D721Med (cell line): ENCODE results near the gene SEC14L5.

Source experiments
- DNase-seq: peaks from one replicate; pipeline ENCODE4 v3.0.0; 2011; ENCODE audit warnings: low spot score; ENCODE audit not compliant: insufficient read length
- FAIRE-seq: peaks from 2 replicates; lab custom pipeline; 2011; peaks lifted over from hg19 to GRCh38; lab: Jason Lieb, UNC
- TF ChIP-seq, protein P1 (sequence below): IDR thresholded peaks from 2 replicates; pipeline ENCODE4 v1.5.1; 2012; ENCODE audit warnings: mild to moderate bottlenecking, control low read depth; ENCODE audit not compliant: insufficient read depth; ENCODE audit errors: missing control alignments

The SEC14L5 gene

DNA sequence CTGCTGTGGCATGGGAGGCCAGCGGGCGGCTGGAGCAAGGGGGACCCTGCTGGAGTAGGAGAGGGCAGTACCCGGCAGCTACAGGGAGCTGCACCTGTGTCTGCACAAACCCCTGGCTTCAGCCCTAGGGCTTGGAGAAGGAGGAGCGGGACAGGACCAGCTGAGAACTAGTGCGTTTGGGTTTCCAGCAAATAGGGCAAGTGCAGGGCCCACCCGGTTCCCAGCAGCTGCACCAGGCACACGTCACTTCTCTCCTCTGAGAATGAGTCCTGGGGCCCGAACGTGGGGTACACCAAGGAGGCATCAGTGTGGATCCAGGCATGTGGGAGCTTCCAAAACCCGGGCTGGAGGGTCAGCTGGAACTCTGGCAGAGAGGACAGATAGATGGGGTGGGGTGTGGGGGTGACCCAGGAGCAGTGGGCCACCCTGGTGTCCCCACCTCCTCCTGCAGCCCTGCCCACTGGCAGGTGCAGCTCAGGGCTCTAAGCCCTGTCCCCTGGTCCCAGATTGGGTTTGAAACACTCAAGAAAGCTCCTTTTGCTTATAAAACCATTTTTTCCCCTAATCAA, 102.0 kb downstream of the SEC14L5 start:
- TF ChIP-seq, protein P1, sequence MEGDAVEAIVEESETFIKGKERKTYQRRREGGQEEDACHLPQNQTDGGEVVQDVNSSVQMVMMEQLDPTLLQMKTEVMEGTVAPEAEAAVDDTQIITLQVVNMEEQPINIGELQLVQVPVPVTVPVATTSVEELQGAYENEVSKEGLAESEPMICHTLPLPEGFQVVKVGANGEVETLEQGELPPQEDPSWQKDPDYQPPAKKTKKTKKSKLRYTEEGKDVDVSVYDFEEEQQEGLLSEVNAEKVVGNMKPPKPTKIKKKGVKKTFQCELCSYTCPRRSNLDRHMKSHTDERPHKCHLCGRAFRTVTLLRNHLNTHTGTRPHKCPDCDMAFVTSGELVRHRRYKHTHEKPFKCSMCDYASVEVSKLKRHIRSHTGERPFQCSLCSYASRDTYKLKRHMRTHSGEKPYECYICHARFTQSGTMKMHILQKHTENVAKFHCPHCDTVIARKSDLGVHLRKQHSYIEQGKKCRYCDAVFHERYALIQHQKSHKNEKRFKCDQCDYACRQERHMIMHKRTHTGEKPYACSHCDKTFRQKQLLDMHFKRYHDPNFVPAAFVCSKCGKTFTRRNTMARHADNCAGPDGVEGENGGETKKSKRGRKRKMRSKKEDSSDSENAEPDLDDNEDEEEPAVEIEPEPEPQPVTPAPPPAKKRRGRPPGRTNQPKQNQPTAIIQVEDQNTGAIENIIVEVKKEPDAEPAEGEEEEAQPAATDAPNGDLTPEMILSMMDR = no peak
- no peak for DNase-seq
- no peak for FAIRE-seq

DNA sequence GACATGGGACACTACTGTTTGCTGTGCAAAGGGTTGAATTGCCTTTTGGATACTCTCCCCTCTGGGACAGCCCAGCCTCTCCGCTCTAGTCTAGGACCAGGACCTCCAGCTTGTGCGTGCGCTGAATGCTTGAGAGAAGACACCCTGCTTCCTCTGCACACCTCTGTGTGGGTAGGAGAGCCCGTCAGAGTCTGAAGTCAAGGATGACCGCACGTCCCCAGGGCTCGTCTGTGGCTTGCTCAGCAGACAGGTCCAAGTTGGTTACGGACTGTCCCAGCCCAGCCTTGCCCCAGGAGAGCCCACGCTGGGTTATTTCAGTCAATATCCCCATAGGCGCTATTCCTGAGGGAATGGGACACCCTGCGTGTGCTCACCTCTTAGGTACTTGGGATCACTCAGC, 103.9 kb downstream of the SEC14L5 start:
- DNase-seq (no peak), FAIRE-seq (no peak)
- TF ChIP-seq, protein P1 = no peak

DNA sequence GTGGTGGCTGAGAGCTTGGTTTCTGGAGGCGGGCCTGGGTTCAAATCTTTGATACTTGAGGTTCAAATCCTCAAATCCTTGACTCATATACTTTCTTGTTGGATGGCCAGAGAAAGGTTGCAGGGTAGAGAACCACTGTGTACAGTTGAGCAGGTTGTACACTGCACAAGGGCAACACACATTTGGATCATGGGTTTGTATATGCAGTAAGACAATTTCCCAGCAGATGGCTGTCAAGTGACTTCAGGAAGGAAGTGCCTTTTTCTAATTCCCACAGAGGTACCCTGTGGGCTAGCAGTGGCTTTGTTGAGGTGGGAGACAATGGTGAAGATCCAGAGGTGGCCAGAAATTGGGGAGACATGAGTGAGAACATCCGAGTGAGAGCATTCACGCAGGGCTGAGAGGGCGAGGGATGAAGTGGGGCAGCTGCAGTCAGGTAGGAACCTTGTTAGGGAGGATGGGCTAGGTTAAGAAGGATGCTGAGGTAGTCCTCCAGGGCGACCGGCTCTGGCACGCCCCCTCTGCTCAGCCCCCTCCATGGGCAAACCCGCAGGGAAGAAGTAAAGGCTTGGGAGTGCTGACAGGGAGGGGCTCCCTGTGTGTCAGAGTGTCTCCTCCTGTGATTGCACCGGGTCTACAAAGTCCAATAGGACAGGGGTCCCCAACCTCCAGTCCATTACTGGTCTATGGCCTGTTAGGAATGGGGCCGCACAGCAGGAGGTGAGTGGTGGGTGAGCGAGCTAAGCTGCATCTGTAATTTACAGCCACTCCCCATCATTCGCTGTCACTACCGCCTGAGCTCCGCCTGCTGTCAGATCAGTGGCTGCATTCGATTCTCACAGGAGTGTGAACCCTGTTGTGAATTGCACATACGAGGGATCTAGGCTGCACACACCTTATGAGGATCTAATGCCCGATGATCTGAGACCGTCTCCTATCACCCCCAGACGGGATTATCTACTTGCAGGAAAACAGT, 104.9 kb downstream of the SEC14L5 start:
- DNase-seq (no peak), FAIRE-seq (no peak)
- TF ChIP-seq, protein P1 = no peak

DNA sequence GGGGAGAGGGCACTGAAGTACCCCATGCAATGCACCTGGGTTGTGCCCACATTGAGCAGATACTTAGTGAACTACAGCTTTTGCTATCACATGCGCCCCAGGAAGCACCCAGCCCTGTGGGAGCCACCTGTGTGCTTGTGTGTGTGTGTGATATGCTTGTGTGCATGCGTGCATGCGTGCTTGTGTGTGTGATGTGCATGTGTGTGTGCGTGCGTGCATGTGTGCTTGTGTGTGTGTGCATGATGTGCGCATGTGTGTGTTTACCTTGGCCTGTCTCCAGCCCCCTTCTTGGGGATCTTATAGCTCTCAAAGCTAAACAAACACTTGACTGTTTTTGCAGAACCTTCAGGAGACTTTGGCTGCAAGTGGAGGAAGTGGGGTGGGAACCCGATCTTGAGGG, 106.8 kb downstream of the SEC14L5 start:
- FAIRE-seq (no peak), DNase-seq (no peak)
- TF ChIP-seq, protein P1 = no peak

DNA sequence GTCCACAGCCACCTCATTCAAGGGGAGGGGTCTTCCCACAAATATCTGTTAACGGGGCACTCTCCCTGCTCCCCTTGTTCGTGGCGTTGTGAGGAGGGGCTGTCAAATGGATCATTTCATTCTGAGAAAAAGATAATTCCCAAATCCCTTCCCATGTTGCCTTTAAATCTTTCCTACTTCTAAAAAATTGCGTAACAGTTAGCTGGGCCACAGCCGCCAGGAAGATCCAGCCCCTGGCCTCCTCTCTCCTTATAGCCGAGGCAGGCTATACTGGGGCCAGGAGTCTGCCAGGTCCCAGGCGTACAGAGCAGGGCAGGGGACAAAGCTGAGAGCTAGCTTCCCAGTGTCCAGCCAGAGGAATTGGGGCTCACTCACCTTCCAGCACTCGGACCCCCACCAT, 107.2 kb downstream of the SEC14L5 start:
- DNase-seq (no peak), FAIRE-seq (no peak)
- TF ChIP-seq, protein P1 = no peak

DNA sequence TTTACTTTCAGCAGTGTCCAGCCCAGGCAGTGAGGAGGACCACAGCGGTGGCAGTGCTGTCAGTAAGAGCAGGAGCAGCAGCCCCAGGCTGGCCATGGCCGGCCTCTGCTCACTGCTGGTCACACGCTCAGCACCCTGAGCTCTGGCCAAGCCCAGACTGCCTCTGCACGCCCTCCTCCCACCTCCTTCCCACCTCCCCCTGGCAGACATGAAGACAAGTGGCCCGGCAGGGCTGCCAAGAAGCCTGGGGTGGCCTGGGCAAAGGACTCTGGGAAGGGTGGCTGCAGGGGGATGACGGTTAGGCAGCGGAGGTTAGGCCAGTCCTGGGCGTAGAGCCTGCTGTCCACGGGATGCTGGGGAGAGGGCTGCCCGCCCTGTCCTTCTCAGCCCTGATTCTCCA, 107.7 kb downstream of the SEC14L5 start, which contains the start of gene C16orf89:
Gene C16orf89, minus strand, starts transcription at position 144 of the 400 bp plus-strand sequence. Its CDS starts 48 bp downstream, at position 96.
- no peak for FAIRE-seq
- TF ChIP-seq, protein P1 = no peak

More for the DNA sequence above, 107.7 kb downstream of the SEC14L5 start, which contains the start of gene C16orf89:
- DNase-seq = no peak
